SK-N-SH (cell line): ENCODE data around the gene TMEM255B. TPM values are rescaled to one million over a fixed set of nuclear protein-coding genes. Genes with fewer than 3 reads are reported as not detected.

ENCODE experiments used
- CTCF ChIA-PET: fragments of 300-600, 350-600 bp; formaldehyde crosslinking; extraction: SDS; loops from one replicate; lab custom pipeline; 2021; lab: Yijun Ruan, JAX
- POLR2A ChIA-PET: fragments of 350-600 bp; sonication (Branson Sonifier 250); formaldehyde crosslinking; extraction: SDS; loops from one replicate; lab custom pipeline; 2020; ENCODE audit warnings: antibody characterized with exemption, inconsistent platforms; lab: Yijun Ruan, JAX
- DNase-seq: peaks from one replicate; pipeline ENCODE4 v3.0.0; 2012
- H2AFZ ChIP-seq: fragments of 200-600 bp; sonication (generic); 2 replicates; pipeline ENCODE4 v1.8.1; 2016; ENCODE audit warnings: antibody characterized with exemption, mild to moderate bottlenecking, low read depth
- H3F3A ChIP-seq: fragments of 200-600 bp; sonication (generic); replicated peaks from 2 replicates; pipeline ENCODE3; 2016; ENCODE audit warnings: antibody characterized with exemption, mild to moderate bottlenecking; ENCODE audit not compliant: insufficient read depth
- H3K27ac ChIP-seq, 2 experiments: fragments of 200-500 bp in 1 of 2; fragments of 200-600 bp in 1 of 2; sonication (Bioruptor generic) in 1 of 2; sonication (generic), shearing (Covaris generic) in 1 of 2; 2 replicates each; pipeline versions ENCODE4 v1.5.1 to v1.6.1; 2014 to 2016; ENCODE audit warnings: low read depth in 2 of 2, inconsistent platforms in 1 of 2, low read length in 1 of 2, mild to moderate bottlenecking in 1 of 2, mixed read lengths in 1 of 2
- H3K27me3 ChIP-seq: fragments of 200-600 bp; sonication (generic), shearing (Covaris generic); 2 replicates; pipeline ENCODE4 v1.6.1; 2016; ENCODE audit warnings: mixed run types; ENCODE audit not compliant: insufficient read depth
- H3K36me3 ChIP-seq, 2 experiments: fragments of 200-500 bp in 1 of 2; fragments of 200-600 bp in 1 of 2; sonication (Bioruptor generic) in 1 of 2; sonication (generic) in 1 of 2; replicated peaks in 1 of 2; 2 replicates each; pipeline versions ENCODE3 to v1.5.1; 2014 to 2016; ENCODE audit warnings: low read length in 1 of 2, mild to moderate bottlenecking in 1 of 2; ENCODE audit not compliant: insufficient read depth in 2 of 2, control insufficient read depth in 1 of 2
- H3K4me1 ChIP-seq, 2 experiments: fragments of 200-500 bp in 1 of 2; fragments of 200-600 bp in 1 of 2; sonication (Bioruptor generic) in 1 of 2; sonication (generic), shearing (Covaris generic) in 1 of 2; 2 replicates each; pipeline versions ENCODE4 v1.5.1 to v1.6.1; 2014 to 2016; ENCODE audit warnings: low read depth in 1 of 2, low read length in 1 of 2, mixed run types in 1 of 2; ENCODE audit not compliant: insufficient read depth in 2 of 2, control insufficient read depth in 1 of 2
- H3K4me2 ChIP-seq: fragments of 200-600 bp; sonication (generic), shearing (Covaris generic); 2 replicates; pipeline ENCODE4 v1.6.1; 2017; ENCODE audit warnings: mixed run types
- H3K4me3 ChIP-seq, 2 experiments: fragments of 200-500 bp in 1 of 2; fragments of 200-600 bp in 1 of 2; sonication (Bioruptor generic) in 1 of 2; sonication (generic), shearing (Covaris generic) in 1 of 2; 2 replicates each; pipeline versions ENCODE4 v1.5.1 to v1.8.1; 2014 to 2016; ENCODE audit warnings: low read depth in 2 of 2, inconsistent platforms in 1 of 2, low read length in 1 of 2, mild to moderate bottlenecking in 1 of 2, mixed read lengths in 1 of 2, moderate library complexity in 1 of 2
- H3K79me2 ChIP-seq: fragments of 200-600 bp; sonication (generic); 2 replicates; pipeline ENCODE4 v1.8.1; 2017; ENCODE audit warnings: mild to moderate bottlenecking; ENCODE audit not compliant: insufficient read depth
- H3K9ac ChIP-seq: fragments of 200-600 bp; sonication (generic); 2 replicates; pipeline ENCODE4 v1.6.1; 2017; ENCODE audit warnings: mixed run types
- H3K9me2 ChIP-seq: fragments of 200-600 bp; sonication (generic); 2 replicates; pipeline ENCODE4 v1.6.1; 2017; ENCODE audit warnings: mixed run types
- H3K9me3 ChIP-seq: fragments of 200-600 bp; sonication (generic); 2 replicates; pipeline ENCODE4 v1.6.1; 2017; ENCODE audit warnings: mixed run types, mild to moderate bottlenecking, moderate library complexity
- H4K20me1 ChIP-seq: fragments of 200-600 bp; sonication (generic); 2 replicates; pipeline ENCODE4 v1.6.1; 2017; ENCODE audit warnings: mild to moderate bottlenecking, mixed run types; ENCODE audit not compliant: insufficient read depth
- CHD2 ChIP-seq: fragments of 150-350 bp; IDR thresholded peaks from 2 replicates; pipeline ENCODE4 v1.6.1; 2018; ENCODE audit warnings: low read length; ENCODE audit not compliant: partially characterized antibody
- CTCF ChIP-seq: fragments of 200-600 bp; sonication (generic); IDR thresholded peaks from 2 replicates; pipeline ENCODE4 v1.6.1; 2017; ENCODE audit warnings: antibody characterized with exemption, mild to moderate bottlenecking, moderate library complexity
- ELF1 ChIP-seq: IDR thresholded peaks from 2 replicates; pipeline ENCODE4 v1.4.0; 2012
- EP300 ChIP-seq, 2 experiments: IDR thresholded peaks; 2 replicates each; pipeline versions ENCODE4 v1.4.0 to v1.6.1; 2012; ENCODE audit warnings: borderline replicate concordance in 1 of 2, low read depth in 1 of 2, low read length in 1 of 2
- EZH2phosphoT487 ChIP-seq: fragments of 200-600 bp; sonication (generic); IDR thresholded peaks from 2 replicates; pipeline ENCODE4 v1.6.1; 2017; ENCODE audit warnings: low read depth, mixed run types, mild to moderate bottlenecking, antibody characterized with exemption, moderate library complexity, borderline replicate concordance
- FOSL2 ChIP-seq: IDR thresholded peaks from 2 replicates; pipeline ENCODE4 v1.4.0; 2012; ENCODE audit warnings: low read depth, mild to moderate bottlenecking, moderate library complexity, borderline replicate concordance
- FOXJ3 ChIP-seq: sonication (generic); formaldehyde crosslinking; IDR thresholded peaks from 2 replicates; pipeline ENCODE4 v1.5.1; 2020; ENCODE audit warnings: mild to moderate bottlenecking, missing genetic modification reagents
- GABPA ChIP-seq: IDR thresholded peaks from 2 replicates; pipeline ENCODE4 v1.4.0; 2012; ENCODE audit warnings: low read depth, mild to moderate bottlenecking
- GATA2 ChIP-seq: sonication (generic); formaldehyde crosslinking; IDR thresholded peaks from 2 replicates; pipeline ENCODE4 v1.5.0; 2020; ENCODE audit warnings: mild to moderate bottlenecking, missing genetic modification reagents
- IRF3 ChIP-seq: fragments of 150-350 bp; IDR thresholded peaks from 2 replicates; pipeline ENCODE4 v1.6.1; 2016; ENCODE audit warnings: mild to moderate bottlenecking, low read depth, low read length
- MAX ChIP-seq: IDR thresholded peaks from 2 replicates; pipeline ENCODE4 v1.4.0; 2012; ENCODE audit warnings: low read depth
- MEF2A ChIP-seq: IDR thresholded peaks from 2 replicates; pipeline ENCODE4 v1.4.0; 2012; ENCODE audit warnings: low read depth, borderline replicate concordance
- MXI1 ChIP-seq: IDR thresholded peaks from 2 replicates; pipeline ENCODE4 v1.6.1; 2012; ENCODE audit warnings: mild to moderate bottlenecking, low read depth, low read length, improper control_type of control experiment
- NRF1 ChIP-seq: IDR thresholded peaks from 2 replicates; pipeline ENCODE4 v1.6.1; 2012; ENCODE audit warnings: low read depth, mild to moderate bottlenecking, low read length
- PBX3 ChIP-seq: IDR thresholded peaks from 2 replicates; pipeline ENCODE4; 2012
- POLR2AphosphoS5 ChIP-seq: IDR thresholded peaks from 2 replicates; pipeline ENCODE4 v1.6.1; 2012; ENCODE audit warnings: low read depth, low read length
- RAD21 ChIP-seq: IDR thresholded peaks from 2 replicates; pipeline ENCODE4 v1.6.1; 2012; ENCODE audit warnings: mild to moderate bottlenecking, low read length
- RCOR1 ChIP-seq: fragments of 150-350 bp; IDR thresholded peaks from 2 replicates; pipeline ENCODE4 v1.6.1; 2017; ENCODE audit warnings: antibody characterized with exemption, low read length
- RFX5 ChIP-seq: IDR thresholded peaks from 2 replicates; pipeline ENCODE4 v1.6.1; 2012; ENCODE audit warnings: mild to moderate bottlenecking, improper control_type of control experiment, low read length
- SMC3 ChIP-seq: IDR thresholded peaks from 2 replicates; pipeline ENCODE4 v1.6.1; 2012; ENCODE audit warnings: low read depth, low read length, improper control_type of control experiment
- TAF1 ChIP-seq: IDR thresholded peaks from 2 replicates; pipeline ENCODE4 v1.6.1; 2012; ENCODE audit warnings: low read depth, mild to moderate bottlenecking, low read length, moderate library complexity, borderline replicate concordance
- ZBTB33 ChIP-seq: IDR thresholded peaks from 2 replicates; pipeline ENCODE4 v1.4.0; 2012; ENCODE audit warnings: low read depth, borderline replicate concordance
- WGBS: methylation state at CpG from one replicate; pipeline ENCODE4 v1.1.6; 2017; ENCODE audit warnings: low lambda C conversion rate; 5-methylcytosine and 5-hydroxymethylcytosine counted together
- polyA plus RNA-seq, 3 experiments: library from polyadenylated mRNA; depleted of rRNA; stranded (reverse); fragments of >200 nt; gene quantifications; 2 replicates each; pipeline ENCODE4 v1.2.3, GENCODE V29; 2012

The TMEM255B gene
- polyA plus RNA-seq, 1 of the 3 experiments (the other 2 are of a cell fraction): 14.8 TPM

GRCh38 chr13:113770441-113770840, 11.4 kb downstream of the TMEM255B start:
- H3K9ac ChIP-seq: no peak overlapping the region
- no peak overlapping the region for H3K4me2 ChIP-seq
- no peak for DNase-seq
- H2AFZ ChIP-seq: no peak overlapping the region
- H3F3A ChIP-seq: no peaks in the 10 kb centered on the region
- peaks cover 3 to 5% of the 10 kb centered on the region in 2 experiments; a peak in 1 of 4 replicates for H3K4me1 ChIP-seq
- H3K9me2 ChIP-seq: no peaks in the 10 kb centered on the region
- WGBS: 75% methylated on average over 6 of the region's 8 CpGs
- TF ChIP-seq MXI1: no peak
- no peak for TF ChIP-seq CHD2
- no peak for TF ChIP-seq MEF2A
- TF ChIP-seq EZH2phosphoT487: no peak
- TF ChIP-seq RAD21: no peak
- no peak for TF ChIP-seq NRF1
- TF ChIP-seq ELF1: no peak
- no peak for TF ChIP-seq POLR2AphosphoS5
- CTCF ChIA-PET: no interaction called here
- H3K36me3 ChIP-seq: no peaks in the 10 kb centered on the region
- H3K27ac ChIP-seq: no peak overlapping the region
- H4K20me1 ChIP-seq: no peaks in the 10 kb centered on the region
- H3K79me2 ChIP-seq: no peaks in the 10 kb centered on the region
- H3K9me3 ChIP-seq: no peaks in the 10 kb centered on the region
- no peak overlapping the region for H3K4me3 ChIP-seq
- H3K27me3 ChIP-seq: no peaks in the 10 kb centered on the region
- POLR2A ChIA-PET: no interaction called here

- TF ChIP-seq ELF1: no peak
- TF ChIP-seq CHD2: no peak
- TF ChIP-seq MAX: no peak
- TF ChIP-seq IRF3: no peak
- no peak for TF ChIP-seq GABPA
- TF ChIP-seq RAD21: no peak
- no peak for TF ChIP-seq RFX5
- TF ChIP-seq FOXJ3 (CRISPR knock-in tag): no peak
- no peak for TF ChIP-seq POLR2AphosphoS5
- TF ChIP-seq GATA2: no peak
- no peak for TF ChIP-seq EZH2phosphoT487
- no peak for TF ChIP-seq MXI1
- TF ChIP-seq CTCF: no peak
- TF ChIP-seq PBX3: no peak
- no peak for TF ChIP-seq EP300 (IDR thresholded peaks at IDR 0.05; ENCODE audit: borderline replicate concordance in 1 of 2, low read depth in 1 of 2, low read length in 1 of 2)
- no peak for TF ChIP-seq SMC3
- no peak for TF ChIP-seq FOSL2
- TF ChIP-seq RCOR1: no peak
- no peak for TF ChIP-seq ZBTB33
- TF ChIP-seq TAF1: no peak
- 99% methylated on average over 5 of the region's 5 CpGs for WGBS
- Histone ChIP-seq H3K9me2 (no peaks in the 10 kb centered on the region), H3K36me3 (no peaks in the 10 kb centered on the region), H3K4me3 (no peak overlapping the region), H3K4me1 (peaks cover 3 to 5% of the 10 kb centered on the region in 2 experiments; a peak in 1 of 4 replicates), H3F3A (no peaks in the 10 kb centered on the region), H2AFZ (no peak overlapping the region), H3K79me2 (no peaks in the 10 kb centered on the region), H3K4me2 (no peak overlapping the region), H3K27me3 (no peaks in the 10 kb centered on the region), H3K9me3 (no peaks in the 10 kb centered on the region), H4K20me1 (no peaks in the 10 kb centered on the region), H3K9ac (no peak overlapping the region), H3K27ac (no peak overlapping the region)
- ChIA-PET POLR2A (no interaction called here), CTCF (no interaction called here)
- DNase-seq: no peak
Measured at GRCh38 chr13:113770937-113771336, 11.9 kb downstream of the TMEM255B start.
